ENCODE data around the gene PDLIM7.

DNA sequence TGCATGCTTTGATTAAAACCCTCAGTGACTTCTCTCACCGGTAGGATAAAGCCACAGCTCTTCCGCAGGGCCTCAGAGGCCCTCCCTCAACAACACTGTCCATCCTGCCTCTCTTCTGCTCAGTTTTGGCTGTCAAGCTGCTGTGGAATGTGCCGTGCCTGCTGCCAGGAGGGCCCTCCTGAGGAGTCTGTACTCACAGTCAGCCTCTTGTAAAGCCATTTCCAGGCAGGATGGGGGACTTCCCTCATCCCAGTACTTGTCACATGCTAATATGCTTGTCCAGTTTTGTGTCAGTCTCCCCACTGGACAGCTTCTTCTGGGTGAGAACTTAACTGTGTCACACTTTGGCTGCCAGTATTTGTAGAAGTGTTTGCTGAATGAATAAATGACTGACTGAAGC lies 33.2 kb upstream of the PDLIM7 start:
- TF ChIP-seq, protein P1, sequence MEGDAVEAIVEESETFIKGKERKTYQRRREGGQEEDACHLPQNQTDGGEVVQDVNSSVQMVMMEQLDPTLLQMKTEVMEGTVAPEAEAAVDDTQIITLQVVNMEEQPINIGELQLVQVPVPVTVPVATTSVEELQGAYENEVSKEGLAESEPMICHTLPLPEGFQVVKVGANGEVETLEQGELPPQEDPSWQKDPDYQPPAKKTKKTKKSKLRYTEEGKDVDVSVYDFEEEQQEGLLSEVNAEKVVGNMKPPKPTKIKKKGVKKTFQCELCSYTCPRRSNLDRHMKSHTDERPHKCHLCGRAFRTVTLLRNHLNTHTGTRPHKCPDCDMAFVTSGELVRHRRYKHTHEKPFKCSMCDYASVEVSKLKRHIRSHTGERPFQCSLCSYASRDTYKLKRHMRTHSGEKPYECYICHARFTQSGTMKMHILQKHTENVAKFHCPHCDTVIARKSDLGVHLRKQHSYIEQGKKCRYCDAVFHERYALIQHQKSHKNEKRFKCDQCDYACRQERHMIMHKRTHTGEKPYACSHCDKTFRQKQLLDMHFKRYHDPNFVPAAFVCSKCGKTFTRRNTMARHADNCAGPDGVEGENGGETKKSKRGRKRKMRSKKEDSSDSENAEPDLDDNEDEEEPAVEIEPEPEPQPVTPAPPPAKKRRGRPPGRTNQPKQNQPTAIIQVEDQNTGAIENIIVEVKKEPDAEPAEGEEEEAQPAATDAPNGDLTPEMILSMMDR (IDR thresholded peaks at IDR 0.05 in 2 of 3, conservative IDR thresholded peaks at IDR 0.05 in 1 of 3; ENCODE audit: control insufficient read depth in 2 of 3, extremely low read depth in 1 of 3, insufficient read depth in 1 of 3, low read depth in 3 of 3, low read length in 3 of 3), result no peak
- TF ChIP-seq, protein P2, sequence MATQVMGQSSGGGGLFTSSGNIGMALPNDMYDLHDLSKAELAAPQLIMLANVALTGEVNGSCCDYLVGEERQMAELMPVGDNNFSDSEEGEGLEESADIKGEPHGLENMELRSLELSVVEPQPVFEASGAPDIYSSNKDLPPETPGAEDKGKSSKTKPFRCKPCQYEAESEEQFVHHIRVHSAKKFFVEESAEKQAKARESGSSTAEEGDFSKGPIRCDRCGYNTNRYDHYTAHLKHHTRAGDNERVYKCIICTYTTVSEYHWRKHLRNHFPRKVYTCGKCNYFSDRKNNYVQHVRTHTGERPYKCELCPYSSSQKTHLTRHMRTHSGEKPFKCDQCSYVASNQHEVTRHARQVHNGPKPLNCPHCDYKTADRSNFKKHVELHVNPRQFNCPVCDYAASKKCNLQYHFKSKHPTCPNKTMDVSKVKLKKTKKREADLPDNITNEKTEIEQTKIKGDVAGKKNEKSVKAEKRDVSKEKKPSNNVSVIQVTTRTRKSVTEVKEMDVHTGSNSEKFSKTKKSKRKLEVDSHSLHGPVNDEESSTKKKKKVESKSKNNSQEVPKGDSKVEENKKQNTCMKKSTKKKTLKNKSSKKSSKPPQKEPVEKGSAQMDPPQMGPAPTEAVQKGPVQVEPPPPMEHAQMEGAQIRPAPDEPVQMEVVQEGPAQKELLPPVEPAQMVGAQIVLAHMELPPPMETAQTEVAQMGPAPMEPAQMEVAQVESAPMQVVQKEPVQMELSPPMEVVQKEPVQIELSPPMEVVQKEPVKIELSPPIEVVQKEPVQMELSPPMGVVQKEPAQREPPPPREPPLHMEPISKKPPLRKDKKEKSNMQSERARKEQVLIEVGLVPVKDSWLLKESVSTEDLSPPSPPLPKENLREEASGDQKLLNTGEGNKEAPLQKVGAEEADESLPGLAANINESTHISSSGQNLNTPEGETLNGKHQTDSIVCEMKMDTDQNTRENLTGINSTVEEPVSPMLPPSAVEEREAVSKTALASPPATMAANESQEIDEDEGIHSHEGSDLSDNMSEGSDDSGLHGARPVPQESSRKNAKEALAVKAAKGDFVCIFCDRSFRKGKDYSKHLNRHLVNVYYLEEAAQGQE (IDR thresholded peaks at IDR 0.05; ENCODE audit: low read depth, low read length), result no peak
- no peak for TF ChIP-seq YY1 (IDR thresholded peaks at IDR 0.05; ENCODE audit: low read depth, low read length)
- TF ChIP-seq GATAD2B (conservative IDR thresholded peaks at IDR 0.05; ENCODE audit: low read depth), result no peak
- TF ChIP-seq, protein P3, sequence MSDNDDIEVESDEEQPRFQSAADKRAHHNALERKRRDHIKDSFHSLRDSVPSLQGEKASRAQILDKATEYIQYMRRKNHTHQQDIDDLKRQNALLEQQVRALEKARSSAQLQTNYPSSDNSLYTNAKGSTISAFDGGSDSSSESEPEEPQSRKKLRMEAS (IDR thresholded peaks at IDR 0.05; ENCODE audit: low read depth, low read length), result no peak
- no peak for TF ChIP-seq NFXL1 (IDR thresholded peaks at IDR 0.05; ENCODE audit: borderline replicate concordance)
- TF ChIP-seq, protein P4, sequence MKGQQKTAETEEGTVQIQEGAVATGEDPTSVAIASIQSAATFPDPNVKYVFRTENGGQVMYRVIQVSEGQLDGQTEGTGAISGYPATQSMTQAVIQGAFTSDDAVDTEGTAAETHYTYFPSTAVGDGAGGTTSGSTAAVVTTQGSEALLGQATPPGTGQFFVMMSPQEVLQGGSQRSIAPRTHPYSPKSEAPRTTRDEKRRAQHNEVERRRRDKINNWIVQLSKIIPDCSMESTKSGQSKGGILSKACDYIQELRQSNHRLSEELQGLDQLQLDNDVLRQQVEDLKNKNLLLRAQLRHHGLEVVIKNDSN (IDR thresholded peaks at IDR 0.05; ENCODE audit: borderline replicate concordance, extremely low read length, insufficient read depth, low read depth, low read length), result no peak

All from GM12878 (cell line).